Sigmoid colon (tissue), 7 donors: ENCODE results near the gene XPNPEP2. TPM values are rescaled to one million over a fixed set of nuclear protein-coding genes. Genes with fewer than 3 reads are reported as not detected.

Source experiments
- DNase-seq: peaks from one replicate; pipeline ENCODE4 v3.0.0-alpha.2; 2019
- H3K27ac ChIP-seq, 4 donors: fragments of 200-600 bp; sonication (generic); one replicate each; pipeline ENCODE4 v1.5.1; 2016 to 2019; ENCODE audit warnings: mild to moderate bottlenecking in 1 of 4
- H3K27me3 ChIP-seq, 3 donors: fragments of 200-600 bp; sonication (generic); one replicate each; pipeline ENCODE4 v1.5.1; 2019; ENCODE audit warnings: mild to moderate bottlenecking in 1 of 3
- H3K36me3 ChIP-seq, 4 donors: fragments of 200-600 bp; sonication (generic); one replicate each; pipeline ENCODE4 v1.5.1; 2016 to 2019
- H3K4me1 ChIP-seq, 4 donors: fragments of 200-600 bp; sonication (generic); one replicate each; pipeline ENCODE4 v1.5.1; 2017 to 2019
- H3K4me3 ChIP-seq, 4 donors: fragments of 200-600 bp; sonication (generic); one replicate each; pipeline ENCODE4 v1.5.1; 2017 to 2019; ENCODE audit warnings: mild to moderate bottlenecking in 2 of 4, moderate library complexity in 1 of 4
- H3K9me3 ChIP-seq, 4 donors: fragments of 200-600 bp in 3 of 4; sonication (generic) in 3 of 4; one replicate each; pipeline versions ENCODE4 v1.5.1 to v1.6.1; 2013 to 2019
- EP300 ChIP-seq, 4 donors: sonication (generic); formaldehyde crosslinking; IDR thresholded peaks; one replicate each; pipeline ENCODE4 v1.6.1; 2017; ENCODE audit warnings: antibody characterized with exemption in 4 of 4
- POLR2A ChIP-seq, 2 donors: fragments of 450-650 bp; IDR thresholded peaks; one replicate each; pipeline ENCODE4 v1.6.1; 2016; ENCODE audit warnings: antibody characterized with exemption in 2 of 2, mild to moderate bottlenecking in 2 of 2, moderate library complexity in 2 of 2
- POLR2AphosphoS5 ChIP-seq, 4 donors: sonication (generic); formaldehyde crosslinking; IDR thresholded peaks; one replicate each; pipeline ENCODE4 v1.6.1; 2017; ENCODE audit warnings: antibody characterized with exemption in 4 of 4
- WGBS, 2 donors: extraction: QIAGEN DNeasy Blood & Tissue Kit; methylation state at CpG; one replicate each; pipeline ENCODE4 v1.1.7; 2013; 5-methylcytosine and 5-hydroxymethylcytosine counted together
- intact Hi-C: fragments of 100-400 bp; cut with DNase I; formaldehyde crosslinking; loops from one replicate; pipeline ENCODE4 v1.15.1; 2023
- polyA plus RNA-seq, 3 donors: library from polyadenylated mRNA; stranded (reverse); fragments of 200-250 nt; gene quantifications; one replicate each; pipeline ENCODE4 v1.2.3, GENCODE V29; 2013
- total RNA-seq, 4 donors: library from RNA; depleted of rRNA; stranded (reverse); fragments of >200 nt; gene quantifications; one replicate each; pipeline ENCODE4 v1.1.0, GENCODE V29; 2016
- TF ChIP-seq, protein P1 (sequence below), 4 experiments: fragments of 450-650 bp in 3 of 4; fragments of 200-600 bp in 1 of 4; IDR thresholded peaks; one replicate each; pipeline ENCODE4 v1.5.1; 2016 to 2019; ENCODE audit warnings: antibody characterized with exemption in 4 of 4, mild to moderate bottlenecking in 3 of 4, moderate library complexity in 2 of 4
- donor health status: healthy with polysubstance abuse.
- donor health status: Bipolar disorder and iron deficiency.
- donor health status: healthy.

Gene XPNPEP2
- total and polyA plus RNA-seq, 7 donors: 1.8 to 11.1 (median 3.3) TPM

DNA sequence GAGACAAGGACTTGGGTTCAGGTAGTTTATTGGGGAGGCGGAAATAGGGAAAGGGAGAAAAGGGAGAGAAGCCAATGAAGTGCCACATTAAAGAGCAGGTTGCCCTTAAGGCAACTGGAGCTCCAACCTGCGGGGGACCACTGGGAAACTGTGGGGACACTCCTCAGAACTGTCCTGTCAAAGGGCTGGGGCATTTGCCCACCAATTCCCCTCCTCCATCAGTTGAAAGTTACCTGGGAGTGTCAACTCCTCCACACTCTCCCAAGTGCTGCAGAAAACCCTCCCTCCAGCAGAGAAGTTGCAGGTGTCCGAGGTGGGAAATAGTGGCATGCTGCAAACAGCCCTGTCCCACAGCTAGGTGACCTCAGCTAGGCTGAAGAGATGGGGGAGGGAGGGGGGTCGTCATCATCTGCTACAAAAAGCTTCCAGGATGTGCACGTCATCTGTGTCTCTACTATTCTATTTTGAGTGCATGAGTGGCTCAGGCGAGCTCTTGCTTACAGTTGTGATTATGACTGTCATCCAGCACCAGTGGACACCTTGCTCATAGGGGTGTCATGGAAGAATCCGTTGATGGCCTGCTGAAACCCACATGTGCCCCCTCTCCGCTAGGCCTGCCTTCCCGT lies 41.5 kb upstream of the XPNPEP2 start:
- Histone ChIP-seq H3K4me3 (no peak overlapping the region), H3K27me3 (no peaks in the 10 kb centered on the region), H3K27ac (no peak overlapping the region), H3K4me1 (no peaks in the 10 kb centered on the region), H3K36me3 (no peaks in the 10 kb centered on the region), H3K9me3 (no peaks in the 10 kb centered on the region)
- no peak for DNase-seq
- TF ChIP-seq, protein P1, sequence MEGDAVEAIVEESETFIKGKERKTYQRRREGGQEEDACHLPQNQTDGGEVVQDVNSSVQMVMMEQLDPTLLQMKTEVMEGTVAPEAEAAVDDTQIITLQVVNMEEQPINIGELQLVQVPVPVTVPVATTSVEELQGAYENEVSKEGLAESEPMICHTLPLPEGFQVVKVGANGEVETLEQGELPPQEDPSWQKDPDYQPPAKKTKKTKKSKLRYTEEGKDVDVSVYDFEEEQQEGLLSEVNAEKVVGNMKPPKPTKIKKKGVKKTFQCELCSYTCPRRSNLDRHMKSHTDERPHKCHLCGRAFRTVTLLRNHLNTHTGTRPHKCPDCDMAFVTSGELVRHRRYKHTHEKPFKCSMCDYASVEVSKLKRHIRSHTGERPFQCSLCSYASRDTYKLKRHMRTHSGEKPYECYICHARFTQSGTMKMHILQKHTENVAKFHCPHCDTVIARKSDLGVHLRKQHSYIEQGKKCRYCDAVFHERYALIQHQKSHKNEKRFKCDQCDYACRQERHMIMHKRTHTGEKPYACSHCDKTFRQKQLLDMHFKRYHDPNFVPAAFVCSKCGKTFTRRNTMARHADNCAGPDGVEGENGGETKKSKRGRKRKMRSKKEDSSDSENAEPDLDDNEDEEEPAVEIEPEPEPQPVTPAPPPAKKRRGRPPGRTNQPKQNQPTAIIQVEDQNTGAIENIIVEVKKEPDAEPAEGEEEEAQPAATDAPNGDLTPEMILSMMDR (IDR thresholded peaks at IDR 0.05): no peak
- TF ChIP-seq POLR2AphosphoS5 (IDR thresholded peaks at IDR 0.05): no peak
- TF ChIP-seq POLR2A (IDR thresholded peaks at IDR 0.05): no peak
- TF ChIP-seq EP300 (IDR thresholded peaks at IDR 0.05): no peak
- 81 to 89% methylated on average over 9 of the region's 9 CpGs for WGBS, 2 donors
- intact Hi-C loops: no loop called here

DNA sequence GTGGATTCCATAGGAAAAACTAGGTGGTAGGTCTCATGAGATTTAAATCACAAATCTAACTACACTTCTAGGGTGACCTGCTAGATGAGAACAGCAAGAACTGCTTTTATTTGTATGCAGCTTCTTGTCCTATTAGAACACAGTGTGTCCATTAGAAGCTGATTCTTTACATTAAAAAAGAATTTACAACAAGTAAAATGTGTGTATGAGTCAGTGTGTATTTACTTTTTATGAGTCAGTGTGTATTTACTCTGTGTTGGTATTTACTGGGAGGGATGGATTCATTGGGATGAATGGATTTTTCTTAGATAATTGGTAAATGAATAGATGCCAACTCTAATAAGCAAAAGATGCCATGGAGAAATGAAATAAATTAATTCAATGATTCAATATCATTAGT lies 40.6 kb upstream of the XPNPEP2 start:
- no peak for DNase-seq
- TF ChIP-seq, protein P1 (IDR thresholded peaks at IDR 0.05): no peak
- no peak for TF ChIP-seq POLR2AphosphoS5 (IDR thresholded peaks at IDR 0.05)
- no peaks in the 10 kb centered on the region for H3K27me3 ChIP-seq
- no peaks in the 10 kb centered on the region for H3K9me3 ChIP-seq
- no peaks in the 10 kb centered on the region for H3K36me3 ChIP-seq
- no peaks in the 10 kb centered on the region for H3K4me1 ChIP-seq
- H3K27ac ChIP-seq: no peak overlapping the region
- intact Hi-C loops: no loop called here
- H3K4me3 ChIP-seq: no peak overlapping the region

DNA sequence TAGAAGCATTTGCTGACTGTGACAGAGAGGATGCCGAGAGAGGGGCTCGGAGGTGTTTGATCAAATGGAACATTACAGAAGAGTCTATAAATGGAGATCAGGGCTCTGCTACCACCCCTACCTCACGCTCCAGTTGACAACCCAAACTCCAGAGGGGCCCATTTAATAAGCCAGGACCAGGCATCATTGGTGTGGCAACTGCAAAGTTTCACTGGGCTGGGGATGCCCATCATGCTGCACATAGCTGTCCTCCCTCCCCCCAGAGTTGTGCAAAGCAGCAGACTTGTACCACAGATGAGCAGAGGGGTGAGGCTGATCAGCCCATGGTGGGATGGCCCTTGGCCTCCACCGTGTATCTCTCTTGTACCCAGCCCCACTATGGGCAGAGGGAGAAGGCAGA lies 38.2 kb upstream of the XPNPEP2 start:
- WGBS, 2 donors: 93% methylated on average over 4 of the region's 4 CpGs
- Histone ChIP-seq H3K9me3 (no peaks in the 10 kb centered on the region), H3K4me3 (no peak overlapping the region), H3K4me1 (no peaks in the 10 kb centered on the region), H3K27me3 (no peaks in the 10 kb centered on the region), H3K27ac (no peak overlapping the region), H3K36me3 (no peaks in the 10 kb centered on the region)
- TF ChIP-seq EP300 (IDR thresholded peaks at IDR 0.05) (no peak), POLR2A (IDR thresholded peaks at IDR 0.05) (no peak), POLR2AphosphoS5 (IDR thresholded peaks at IDR 0.05) (no peak)
- TF ChIP-seq, protein P1 (IDR thresholded peaks at IDR 0.05): no peak
- no peak for DNase-seq
- intact Hi-C loops: no loop called here

DNA sequence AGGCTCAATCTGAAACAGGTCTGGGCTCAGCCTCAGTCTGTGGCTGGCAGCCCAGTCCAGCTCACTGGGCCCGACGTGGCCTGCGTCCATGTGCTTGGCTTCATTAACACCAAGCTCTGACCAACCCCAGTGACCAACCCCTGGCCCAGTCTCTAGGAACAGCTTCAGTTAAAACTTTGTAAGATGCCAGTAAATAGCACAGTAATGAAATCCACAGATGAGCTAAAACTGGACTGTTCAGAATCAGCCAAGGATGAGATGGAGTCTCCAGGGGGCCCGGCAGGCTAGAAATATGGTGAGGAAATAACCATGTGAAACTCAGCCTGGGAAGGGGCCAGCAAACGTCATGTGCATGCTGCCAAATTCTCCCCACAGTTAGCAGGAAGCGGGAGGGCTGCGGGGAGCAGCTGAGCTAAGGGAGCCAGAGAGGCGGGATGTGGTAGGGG lies 37.1 kb upstream of the XPNPEP2 start:
- DNase-seq: peak; percentile 90
- 75 to 89% methylated on average over 8 of the region's 8 CpGs for WGBS, 2 donors
- Histone ChIP-seq H3K27me3 (no peaks in the 10 kb centered on the region), H3K4me3 (no peak overlapping the region), H3K36me3 (no peaks in the 10 kb centered on the region), H3K27ac (no peak overlapping the region), H3K4me1 (no peaks in the 10 kb centered on the region), H3K9me3 (no peaks in the 10 kb centered on the region)
- intact Hi-C loops: no loop called here
- TF ChIP-seq POLR2AphosphoS5 (IDR thresholded peaks at IDR 0.05): peak in 1 of 4 donors; percentile 16
- no peak for TF ChIP-seq POLR2A (IDR thresholded peaks at IDR 0.05)

DNA sequence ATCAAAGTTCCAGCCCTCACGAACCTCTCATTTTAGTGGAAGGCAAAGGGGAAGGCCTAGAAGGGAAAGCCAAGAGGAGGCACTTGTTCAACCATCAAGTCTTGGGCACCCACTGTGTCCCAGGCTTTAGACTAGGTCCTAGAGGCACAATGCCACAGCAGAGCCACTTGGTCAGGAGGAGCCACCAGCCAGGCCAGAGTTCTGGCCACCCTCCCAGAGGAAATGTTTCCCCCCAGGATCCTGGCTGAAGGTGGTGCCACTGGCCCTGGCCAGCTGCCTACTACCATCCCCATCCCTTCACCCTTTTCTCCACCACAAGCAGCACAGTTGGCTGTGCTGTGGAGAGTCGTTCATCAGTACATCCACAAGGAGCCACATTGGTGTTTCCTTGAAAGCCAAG lies 34.3 kb upstream of the XPNPEP2 start:
- Histone ChIP-seq H3K27me3 (no peaks in the 10 kb centered on the region), H3K27ac (no peak overlapping the region), H3K9me3 (no peaks in the 10 kb centered on the region), H3K36me3 (no peaks in the 10 kb centered on the region), H3K4me1 (no peaks in the 10 kb centered on the region), H3K4me3 (no peak overlapping the region)
- intact Hi-C loops: no loop called here
- TF ChIP-seq EP300 (IDR thresholded peaks at IDR 0.05): no peak
- TF ChIP-seq, protein P1 (IDR thresholded peaks at IDR 0.05): no peak
- no peak for TF ChIP-seq POLR2A (IDR thresholded peaks at IDR 0.05)
- TF ChIP-seq POLR2AphosphoS5 (IDR thresholded peaks at IDR 0.05): no peak
- DNase-seq: no peak
- WGBS, 2 donors: 86 to 94% methylated on average over 2 of the region's 2 CpGs
